Cardiac muscle cell (in vitro differentiated cells and primary cell): Measurements from ENCODE around the gene MTX2. TPM values are rescaled to one million over a fixed set of nuclear protein-coding genes. Genes with fewer than 3 reads are reported as not detected.

Source experiments
- DNase-seq, 2 donors: peaks; one replicate each; pipeline versions ENCODE4 v3.0.0 to v3.0.0-alpha.2; 2010 to 2017; ENCODE audit warnings: low read depth in 1 of 2, low spot score in 1 of 2
- H3K27ac ChIP-seq: fragments of 200-600 bp; sonication (generic); 2 replicates; pipeline ENCODE4 v1.5.1; 2016
- H3K27me3 ChIP-seq: fragments of 200-600 bp; sonication (generic); 2 replicates; pipeline ENCODE4 v1.6.0; 2016; ENCODE audit warnings: control low read depth
- H3K36me3 ChIP-seq: fragments of 200-600 bp; sonication (generic); 2 replicates; pipeline ENCODE4 v1.5.1; 2016; ENCODE audit warnings: control low read depth
- H3K4me1 ChIP-seq: fragments of 200-600 bp; sonication (generic); 2 replicates; pipeline ENCODE4 v1.8.1; 2017; ENCODE audit warnings: low read depth, mild to moderate bottlenecking, mixed run types
- H3K4me3 ChIP-seq: fragments of 200-600 bp; sonication (generic); 2 replicates; pipeline ENCODE4 v1.5.1; 2016; ENCODE audit warnings: mild to moderate bottlenecking
- H3K9me3 ChIP-seq: fragments of 200-600 bp; sonication (generic); 2 replicates; pipeline ENCODE4 v1.5.1; 2017; ENCODE audit warnings: low read depth, mild to moderate bottlenecking, control low read depth
- CTCF ChIP-seq: IDR thresholded peaks from 2 replicates; pipeline ENCODE4 v1.5.1; 2012; ENCODE audit warnings: low read depth, mild to moderate bottlenecking, low read length
- polyA plus RNA-seq: library from polyadenylated mRNA; unstranded; fragments of >200 nt; fragmentation: Nextera tagmentation; extraction: Ambion mirVana; gene quantifications from 2 replicates; pipeline ENCODE4 v1.2.1, GENCODE V29; 2016
- total RNA-seq: library from RNA; depleted of rRNA; stranded (reverse); fragments of >200 nt; gene quantifications from 2 replicates; pipeline ENCODE4 v1.2.3, GENCODE V29; 2016

The MTX2 gene
- total and polyA plus RNA-seq, 2 experiments from 2014 or later = 50.9 to 124 TPM

- Histone ChIP-seq H3K4me3 (no peak overlapping the region), H3K36me3 (peaks cover 14% of the 10 kb centered on the region), H3K27me3 (no peaks in the 10 kb centered on the region), H3K4me1 (no peaks in the 10 kb centered on the region), H3K9me3 (no peaks in the 10 kb centered on the region), H3K27ac (no peak overlapping the region)
- no peak for DNase-seq
- no peak for TF ChIP-seq CTCF
Observed at GRCh38 chr2:176324862-176325261, 55.6 kb downstream of the MTX2 start.

DNA sequence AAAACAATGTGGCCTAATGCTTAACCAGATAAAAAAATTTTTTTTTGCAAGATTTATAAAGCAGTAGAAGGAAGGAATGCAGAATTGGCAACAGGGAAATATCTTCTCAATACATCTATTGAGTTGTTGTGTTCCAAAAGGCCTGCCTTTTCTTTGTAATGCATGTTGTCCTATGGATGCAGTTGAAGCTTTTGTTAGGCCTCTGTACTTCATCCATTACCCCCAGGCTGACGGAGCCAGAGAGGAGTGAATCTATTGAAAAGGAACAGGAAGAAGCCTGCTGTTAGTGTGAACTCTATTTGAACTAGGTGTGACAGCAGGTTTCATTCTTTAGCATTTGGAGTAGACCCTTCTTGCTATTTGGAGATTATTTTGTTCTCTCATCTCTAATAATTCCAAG is 56.5 kb downstream of the MTX2 start:
- peak in 1 of 2 donors; percentile 16 for DNase-seq
- TF ChIP-seq CTCF = no peak
- Histone ChIP-seq H3K27me3 (no peaks in the 10 kb centered on the region), H3K9me3 (no peaks in the 10 kb centered on the region), H3K4me3 (no peak overlapping the region), H3K27ac (no peak overlapping the region), H3K36me3 (peaks cover 16% of the 10 kb centered on the region), H3K4me1 (no peaks in the 10 kb centered on the region)

GRCh38 chr2:176328149-176328548 is 58.9 kb downstream of the MTX2 start:
- H3K36me3 ChIP-seq = peaks cover 16% of the 10 kb centered on the region
- no peaks in the 10 kb centered on the region for H3K9me3 ChIP-seq
- DNase-seq = no peak
- H3K27me3 ChIP-seq = no peaks in the 10 kb centered on the region
- TF ChIP-seq CTCF = no peak
- H3K4me1 ChIP-seq = no peaks in the 10 kb centered on the region
- no peak overlapping the region for H3K27ac ChIP-seq
- no peak overlapping the region for H3K4me3 ChIP-seq

DNA sequence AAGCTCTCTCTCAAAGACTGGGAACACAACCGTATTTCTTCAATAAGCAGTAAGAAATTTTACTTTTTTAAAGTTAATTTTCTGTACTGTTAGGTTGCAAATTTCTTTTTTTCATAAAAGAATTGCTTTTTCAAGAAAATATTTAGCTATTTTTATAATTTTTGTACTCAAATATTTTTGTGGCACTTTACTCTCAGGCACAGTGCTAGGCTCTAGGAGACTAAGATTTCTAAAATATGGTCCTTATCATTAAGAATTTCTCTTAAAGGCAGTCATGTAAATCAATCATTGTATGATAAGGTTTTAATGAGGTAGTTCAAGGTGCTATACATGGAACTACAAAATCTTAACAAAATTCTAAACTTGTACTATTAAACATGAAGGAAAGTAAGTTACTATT is 61.4 kb downstream of the MTX2 start:
- DNase-seq = no peak
- no peak for TF ChIP-seq CTCF
- Histone ChIP-seq H3K9me3 (no peaks in the 10 kb centered on the region), H3K4me3 (no peak overlapping the region), H3K36me3 (peaks cover 16% of the 10 kb centered on the region), H3K4me1 (no peaks in the 10 kb centered on the region), H3K27ac (no peak overlapping the region), H3K27me3 (no peaks in the 10 kb centered on the region)

DNA sequence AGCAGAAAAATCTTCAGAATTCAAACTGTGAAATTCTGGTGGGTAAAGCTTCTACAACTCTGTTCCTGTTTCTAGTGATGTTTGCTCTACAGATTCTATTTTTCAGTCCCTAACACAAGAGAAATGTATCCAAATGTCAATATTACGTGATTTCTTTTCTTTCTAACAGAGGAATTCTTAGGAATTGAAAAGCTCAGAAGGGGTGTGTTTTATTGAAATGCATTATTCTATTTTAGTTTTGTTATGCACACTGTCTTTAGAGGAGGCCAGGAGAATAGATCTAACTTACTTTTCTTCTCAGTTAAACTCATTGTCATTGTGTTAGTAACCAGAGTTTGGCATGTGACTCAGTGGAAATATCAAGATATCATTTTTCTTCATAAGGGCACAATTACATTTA is 62.4 kb downstream of the MTX2 start:
- Histone ChIP-seq H3K36me3 (peaks cover 16% of the 10 kb centered on the region), H3K27ac (no peak overlapping the region), H3K9me3 (no peaks in the 10 kb centered on the region), H3K4me3 (no peak overlapping the region), H3K4me1 (no peaks in the 10 kb centered on the region), H3K27me3 (no peaks in the 10 kb centered on the region)
- no peak for TF ChIP-seq CTCF
- no peak for DNase-seq

GRCh38 chr2:176334729-176335128 is 65.5 kb downstream of the MTX2 start:
- no peak overlapping the region for H3K4me3 ChIP-seq
- TF ChIP-seq CTCF = no peak
- no peaks in the 10 kb centered on the region for H3K9me3 ChIP-seq
- no peak for DNase-seq
- no peaks in the 10 kb centered on the region for H3K4me1 ChIP-seq
- no peak overlapping the region for H3K27ac ChIP-seq
- no peaks in the 10 kb centered on the region for H3K27me3 ChIP-seq
- H3K36me3 ChIP-seq = peaks cover 11% of the 10 kb centered on the region
